Spleen (tissue), 7 donors: ENCODE results near the gene RSBN1L.

Experiments
- POLR2A ChIP-seq, 3 donors: fragments of 450-650 bp; IDR thresholded peaks; one replicate each; pipeline ENCODE4 v1.5.1; 2017; ENCODE audit warnings: antibody characterized with exemption in 3 of 3, mild to moderate bottlenecking in 1 of 3
- POLR2AphosphoS5 ChIP-seq, 3 donors: sonication (generic); formaldehyde crosslinking; IDR thresholded peaks; one replicate each; pipeline ENCODE4 v1.5.1; 2017; ENCODE audit warnings: antibody characterized with exemption in 3 of 3
- TF ChIP-seq, protein P1 (sequence below), 11 experiments: fragments of 200-600 bp in 7 of 11; fragments of 450-650 bp in 4 of 11; sonication (generic) in 4 of 11; IDR thresholded peaks in 8 of 11; conservative IDR thresholded peaks in 3 of 11; 1 replicate in 7 of 11; 2 replicates in 4 of 11; pipeline versions ENCODE4 v1.4.0 to v1.8.0; 2016 to 2021; ENCODE audit warnings: antibody characterized with exemption in 11 of 11, inconsistent platforms in 4 of 11, mild to moderate bottlenecking in 1 of 11
- donor health status: DM: no; HTN: no; CAD: no; lungs with moderate emphysema.
- donor health status: DM: no; HTN: no; CAD: no.
- donor health status: DM: no; HTN: no; CAD: no.

- TF ChIP-seq, protein P1, sequence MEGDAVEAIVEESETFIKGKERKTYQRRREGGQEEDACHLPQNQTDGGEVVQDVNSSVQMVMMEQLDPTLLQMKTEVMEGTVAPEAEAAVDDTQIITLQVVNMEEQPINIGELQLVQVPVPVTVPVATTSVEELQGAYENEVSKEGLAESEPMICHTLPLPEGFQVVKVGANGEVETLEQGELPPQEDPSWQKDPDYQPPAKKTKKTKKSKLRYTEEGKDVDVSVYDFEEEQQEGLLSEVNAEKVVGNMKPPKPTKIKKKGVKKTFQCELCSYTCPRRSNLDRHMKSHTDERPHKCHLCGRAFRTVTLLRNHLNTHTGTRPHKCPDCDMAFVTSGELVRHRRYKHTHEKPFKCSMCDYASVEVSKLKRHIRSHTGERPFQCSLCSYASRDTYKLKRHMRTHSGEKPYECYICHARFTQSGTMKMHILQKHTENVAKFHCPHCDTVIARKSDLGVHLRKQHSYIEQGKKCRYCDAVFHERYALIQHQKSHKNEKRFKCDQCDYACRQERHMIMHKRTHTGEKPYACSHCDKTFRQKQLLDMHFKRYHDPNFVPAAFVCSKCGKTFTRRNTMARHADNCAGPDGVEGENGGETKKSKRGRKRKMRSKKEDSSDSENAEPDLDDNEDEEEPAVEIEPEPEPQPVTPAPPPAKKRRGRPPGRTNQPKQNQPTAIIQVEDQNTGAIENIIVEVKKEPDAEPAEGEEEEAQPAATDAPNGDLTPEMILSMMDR (IDR thresholded peaks at IDR 0.05 in 8 of 11, conservative IDR thresholded peaks at IDR 0.05 in 3 of 11): no peak
- TF ChIP-seq POLR2AphosphoS5 (IDR thresholded peaks at IDR 0.05) (no peak), POLR2A (IDR thresholded peaks at IDR 0.05) (no peak)
Observed at GRCh38 chr7:77690289-77690688, 6.0 kb upstream of the RSBN1L start.
